H9 (cell line): ENCODE data around the gene PLEKHA7. TPM values are rescaled to one million over a fixed set of nuclear protein-coding genes. Genes with fewer than 3 reads are reported as not detected.

Experiments used
- DNase-seq: peaks from one replicate; pipeline ENCODE4 v3.0.0-alpha.2; 2017
- H2AFZ ChIP-seq: one replicate; pipeline ENCODE4 v1.6.1; 2013; ENCODE audit warnings: mild to moderate bottlenecking, low read length, control low read depth, moderate library complexity
- H2AK5ac ChIP-seq: 2 replicates; pipeline ENCODE4 v1.6.1; 2013; ENCODE audit warnings: low read length, control low read depth, mixed read lengths; ENCODE audit not compliant: insufficient read length
- H2BK120ac ChIP-seq: one replicate; pipeline ENCODE4 v1.6.1; 2013; ENCODE audit warnings: low read depth, mild to moderate bottlenecking, low read length, control low read depth, inconsistent platforms; ENCODE audit not compliant: poor library complexity, severe bottlenecking
- H2BK12ac ChIP-seq: 2 replicates; pipeline ENCODE4 v1.6.1; 2013; ENCODE audit warnings: low read length, control low read depth, mixed read lengths, low read depth; ENCODE audit not compliant: insufficient read length
- H2BK15ac ChIP-seq: 2 replicates; pipeline ENCODE4 v1.6.1; 2013; ENCODE audit warnings: low read depth, low read length, control low read depth
- H2BK20ac ChIP-seq: one replicate; pipeline ENCODE4 v1.6.1; 2013; ENCODE audit warnings: low read depth, mild to moderate bottlenecking, low read length, control low read depth, inconsistent platforms; ENCODE audit not compliant: poor library complexity, severe bottlenecking
- H2BK5ac ChIP-seq: 2 replicates; pipeline ENCODE4 v1.6.1; 2013; ENCODE audit warnings: low read length, control low read depth, mixed read lengths; ENCODE audit not compliant: insufficient read length
- H3K14ac ChIP-seq: 2 replicates; pipeline ENCODE4 v1.6.1; 2013; ENCODE audit warnings: low read length, control low read depth; ENCODE audit not compliant: insufficient read depth
- H3K18ac ChIP-seq: 2 replicates; pipeline ENCODE4 v1.6.1; 2013; ENCODE audit warnings: low read depth, mild to moderate bottlenecking, mixed read lengths, low read length, control low read depth; ENCODE audit not compliant: insufficient read length
- H3K23ac ChIP-seq: 2 replicates; pipeline ENCODE4 v1.6.1; 2013; ENCODE audit warnings: low read length, control low read depth, mixed read lengths, low read depth; ENCODE audit not compliant: insufficient read length
- H3K23me2 ChIP-seq: 2 replicates; pipeline ENCODE4 v1.6.1; 2013; ENCODE audit warnings: low read depth, mild to moderate bottlenecking, mixed read lengths, low read length, control low read depth; ENCODE audit not compliant: insufficient read length, poor library complexity, severe bottlenecking
- H3K27ac ChIP-seq: 2 replicates; pipeline ENCODE4 v1.5.1; 2013; ENCODE audit warnings: low read length, control low read depth, mixed read lengths, low read depth; ENCODE audit not compliant: insufficient read length
- H3K27me3 ChIP-seq: 2 replicates; pipeline ENCODE4 v1.6.1; 2013; ENCODE audit warnings: low read length, control low read depth, inconsistent platforms; ENCODE audit not compliant: insufficient read depth
- H3K4ac ChIP-seq: 2 replicates; pipeline ENCODE4 v1.6.1; 2013; ENCODE audit warnings: low read depth, mild to moderate bottlenecking, control low read depth, inconsistent platforms, low read length, moderate library complexity
- H3K4me1 ChIP-seq: 2 replicates; pipeline ENCODE4 v1.6.1; 2013; ENCODE audit warnings: low read length, control low read depth, inconsistent platforms; ENCODE audit not compliant: insufficient read depth
- H3K4me2 ChIP-seq: 2 replicates; pipeline ENCODE4 v1.6.1; 2013; ENCODE audit warnings: low read length, control low read depth, mixed read lengths; ENCODE audit not compliant: insufficient read length, insufficient read depth
- H3K56ac ChIP-seq: 2 replicates; pipeline ENCODE4 v1.6.1; 2013; ENCODE audit warnings: low read depth, mild to moderate bottlenecking, mixed read lengths, low read length, control low read depth; ENCODE audit not compliant: insufficient read length
- H3K79me1 ChIP-seq: 2 replicates; pipeline ENCODE4 v1.6.1; 2013; ENCODE audit warnings: low read depth, mild to moderate bottlenecking, moderate library complexity, low read length, control low read depth, inconsistent platforms; ENCODE audit not compliant: insufficient read depth, poor library complexity, severe bottlenecking
- H3K79me2 ChIP-seq: 2 replicates; pipeline ENCODE4 v1.6.1; 2013; ENCODE audit warnings: low read length, control low read depth, inconsistent platforms; ENCODE audit not compliant: insufficient read depth
- H3K9ac ChIP-seq: 2 replicates; pipeline ENCODE4 v1.6.1; 2013; ENCODE audit warnings: low read length, control low read depth, mixed read lengths; ENCODE audit not compliant: insufficient read length; ENCODE audit errors: extremely low read depth
- H3K9me3 ChIP-seq: one replicate; pipeline ENCODE4 v1.6.1; 2013; ENCODE audit warnings: low read depth, low read length, inconsistent platforms; ENCODE audit not compliant: control insufficient read depth
- H3T11ph ChIP-seq: one replicate; pipeline ENCODE4 v1.6.1; 2013; ENCODE audit warnings: mild to moderate bottlenecking, low read length, control low read depth, inconsistent platforms
- H4K20me1 ChIP-seq: one replicate; pipeline ENCODE4 v1.6.1; 2013; ENCODE audit not compliant: control insufficient read depth, insufficient read length, insufficient read depth
- H4K5ac ChIP-seq: 2 replicates; pipeline ENCODE4 v1.6.1; 2013; ENCODE audit warnings: low read depth, mild to moderate bottlenecking, mixed read lengths, low read length, control low read depth; ENCODE audit not compliant: insufficient read length
- H4K8ac ChIP-seq: replicated peaks from 2 replicates; pipeline ENCODE4 v1.6.1; 2013; ENCODE audit warnings: low read length, control low read depth, mixed read lengths, low read depth; ENCODE audit not compliant: insufficient read length
- H4K91ac ChIP-seq: 2 replicates; pipeline ENCODE4 v1.6.1; 2013; ENCODE audit warnings: low read depth, mild to moderate bottlenecking, moderate library complexity, mixed read lengths, low read length, control low read depth; ENCODE audit not compliant: insufficient read length
- H3K27ac Mint-ChIP-seq, 3 experiments: 2 replicates in 2 of 3; 3 replicates in 1 of 3; pipeline ENCODE4 v1.8.0; 2020 to 2021; ENCODE audit warnings: mixed read lengths in 3 of 3, mild to moderate bottlenecking in 1 of 3, moderate library complexity in 1 of 3
- H3K27me3 Mint-ChIP-seq: 2 replicates; pipeline ENCODE4 v1.8.0; 2021; ENCODE audit warnings: low read depth, mild to moderate bottlenecking, moderate library complexity, mixed read lengths
- H3K36me3 Mint-ChIP-seq, 3 experiments: 2 replicates in 2 of 3; 3 replicates in 1 of 3; pipeline ENCODE4 v1.8.0; 2020 to 2021; ENCODE audit warnings: low read depth in 3 of 3, mixed read lengths in 3 of 3; ENCODE audit not compliant: insufficient read depth in 1 of 3
- H3K4me1 Mint-ChIP-seq, 2 experiments: 2 replicates each; pipeline ENCODE4 v1.8.0; 2020; ENCODE audit warnings: mixed read lengths in 2 of 2
- H3K4me3 Mint-ChIP-seq, 2 experiments: 2 replicates in 1 of 2; 3 replicates in 1 of 2; pipeline ENCODE4 v1.8.0; 2020 to 2021; ENCODE audit warnings: mild to moderate bottlenecking in 2 of 2, mixed read lengths in 2 of 2, moderate library complexity in 1 of 2
- H3K9me3 Mint-ChIP-seq, 2 experiments: 2 replicates in 1 of 2; 3 replicates in 1 of 2; pipeline ENCODE4 v1.8.0; 2020; ENCODE audit warnings: mild to moderate bottlenecking in 2 of 2, mixed read lengths in 2 of 2, moderate library complexity in 1 of 2
- CTCF ChIP-seq: fragments of 200-600 bp; sonication (generic); conservative IDR thresholded peaks from 3 replicates; pipeline ENCODE4 v1.8.0; 2021; ENCODE audit warnings: antibody characterized with exemption, mild to moderate bottlenecking
- WGBS: extraction: QIAGEN DNeasy Blood & Tissue Kit; methylation state at CpG from one replicate; pipeline ENCODE4 v1.1.7; 2013; ENCODE audit warnings: missing lambda C conversion rate, low lambda C conversion rate, mixed read lengths; ENCODE audit not compliant: insufficient read length; ENCODE audit errors: extremely low coverage; 5-methylcytosine and 5-hydroxymethylcytosine counted together
- total RNA-seq: library from RNA; stranded (reverse); gene quantifications from 2 replicates; pipeline ENCODE4 v1.2.1, GENCODE V29; 2021

PLEKHA7 gene
- total RNA-seq, 1 experiment from 2014 or later = 21.0 TPM

GRCh38 chr11:16881074-16881709 is 133.0 kb downstream of the PLEKHA7 start:
- H3T11ph ChIP-seq = no peak overlapping the region
- H2BK12ac ChIP-seq = no peak overlapping the region
- H3K14ac ChIP-seq = no peak overlapping the region
- no peak overlapping the region for H3K4ac ChIP-seq
- peak overlapping the region in 1 of 3 experiments; percentile 11; a peak in 1 of 7 replicates for H3K27ac Mint-ChIP-seq
- no peak overlapping the region for H2BK120ac ChIP-seq
- no peak overlapping the region for H3K23ac ChIP-seq
- H2BK5ac ChIP-seq = no peak overlapping the region
- H3K56ac ChIP-seq = no peak overlapping the region
- no peak overlapping the region for H2BK15ac ChIP-seq
- H3K4me1 ChIP-seq = peaks cover 9% of the 10 kb centered on the region; the same call in 1 of the 2 replicates
- H3K23me2 ChIP-seq = no peaks in the 10 kb centered on the region
- no peak overlapping the region for H3K4me3 Mint-ChIP-seq
- no peaks in the 10 kb centered on the region for H3K79me2 ChIP-seq
- TF ChIP-seq CTCF = peak; percentile 46; the same call in 2 of the 3 replicates
- H4K5ac ChIP-seq = no peak overlapping the region
- no peak overlapping the region for H3K9ac ChIP-seq
- no peaks in the 10 kb centered on the region for H3K9me3 Mint-ChIP-seq
- no peak overlapping the region for H4K91ac ChIP-seq
- H4K8ac ChIP-seq = no peak overlapping the region
- no peaks in the 10 kb centered on the region for H4K20me1 ChIP-seq
- peaks cover 44 to 45% of the 10 kb centered on the region in 2 experiments for H3K4me1 Mint-ChIP-seq
- H3K9me3 ChIP-seq = no peaks in the 10 kb centered on the region
- H3K4me2 ChIP-seq = no peak overlapping the region
- H3K18ac ChIP-seq = no peak overlapping the region
- WGBS = no CpG with 5 or more reads among the region's 8 CpGs
- H2AK5ac ChIP-seq = no peak overlapping the region
- no peaks in the 10 kb centered on the region for H3K79me1 ChIP-seq
- no peaks in the 10 kb centered on the region for H3K36me3 Mint-ChIP-seq
- H2BK20ac ChIP-seq = no peak overlapping the region
- H2AFZ ChIP-seq = no peak overlapping the region
- no peak overlapping the region for H3K27ac ChIP-seq
- no peaks in the 10 kb centered on the region for H3K27me3 ChIP-seq
- H3K27me3 Mint-ChIP-seq = no peaks in the 10 kb centered on the region
- no peak for DNase-seq
